Astrocyte (in vitro differentiated cells and primary cell): Measurements from ENCODE around the gene RASGRF2.

ENCODE experiments used
- CTCF ChIP-seq: IDR thresholded peaks from 2 replicates; pipeline ENCODE4 v1.5.1; 2011; ENCODE audit warnings: low read depth, mild to moderate bottlenecking, inconsistent platforms, low read length, moderate library complexity; ENCODE audit not compliant: insufficient read depth
- EZH2 ChIP-seq: IDR thresholded peaks from 2 replicates; pipeline ENCODE4 v1.6.1; 2012; ENCODE audit warnings: mild to moderate bottlenecking, low read length, inconsistent platforms; ENCODE audit not compliant: insufficient read depth

- TF ChIP-seq CTCF (no peak), EZH2 (no peak)
Measured at GRCh38 chr5:81097713-81098112, 137.6 kb downstream of the RASGRF2 start.
